HL-60 (cell line): ENCODE measurements around the gene SLC35D2.

ENCODE experiments used
- DNase-seq, 2 experiments: peaks; one replicate each; pipeline ENCODE4 v3.0.0-alpha.2; 2010 to 2020; ENCODE audit warnings: low read depth in 1 of 2, low spot score in 1 of 2
- H3K27ac ChIP-seq: fragments of 250-450 bp; sonication (Bioruptor Pico); replicated peaks from 2 replicates; pipeline ENCODE4 v1.5.1; 2020; ENCODE audit warnings: mild to moderate bottlenecking, moderate library complexity
- H3K27me3 ChIP-seq: fragments of 250-450 bp; sonication (Bioruptor Pico); 2 replicates; pipeline ENCODE4 v1.5.1; 2021; ENCODE audit warnings: mild to moderate bottlenecking, moderate library complexity; ENCODE audit not compliant: insufficient read depth, poor library complexity, severe bottlenecking
- H3K4me3 ChIP-seq: replicated peaks from 2 replicates; pipeline ENCODE4 v1.5.1; 2011; ENCODE audit warnings: mild to moderate bottlenecking, control low read depth, low read length; ENCODE audit not compliant: insufficient read depth
- GABPA ChIP-seq: IDR thresholded peaks from 2 replicates; pipeline ENCODE4 v1.6.1; 2012; ENCODE audit warnings: low read depth
- POLR2AphosphoS5 ChIP-seq: IDR thresholded peaks from 2 replicates; pipeline ENCODE4 v1.6.1; 2012; ENCODE audit warnings: low read depth
- SPI1 ChIP-seq: IDR thresholded peaks from 2 replicates; pipeline ENCODE4 v1.6.1; 2012; ENCODE audit warnings: low read depth, mild to moderate bottlenecking, borderline replicate concordance
- TF ChIP-seq, protein P1 (sequence below): IDR thresholded peaks from one replicate; pipeline ENCODE4 v1.5.1; 2011; ENCODE audit warnings: low read length, control low read depth, inconsistent platforms; ENCODE audit not compliant: insufficient read depth
- TF ChIP-seq, protein P2 (sequence below): IDR thresholded peaks from 2 replicates; pipeline ENCODE4 v1.6.1; 2012; ENCODE audit warnings: low read depth; ENCODE audit not compliant: insufficient replicate concordance

The SLC35D2 gene

DNA sequence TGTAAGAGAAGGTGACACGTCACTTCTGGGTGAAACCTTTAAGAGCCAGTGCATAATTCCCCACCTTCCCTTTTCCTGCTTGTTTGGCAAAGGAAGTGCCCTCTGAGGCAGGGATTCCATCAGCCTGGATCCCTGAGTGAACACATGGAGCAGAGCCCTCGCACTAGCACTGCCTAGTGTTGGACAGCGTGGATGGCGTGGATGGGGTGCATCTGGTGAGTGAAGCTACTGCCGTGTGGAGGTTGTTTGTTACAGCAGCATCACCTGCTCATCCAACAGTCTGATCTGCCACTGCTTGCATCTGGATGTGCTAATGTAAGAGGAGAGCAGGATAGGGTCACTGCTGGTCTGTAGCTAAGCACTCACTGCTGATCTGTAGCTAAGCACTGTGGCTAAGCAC, 35.2 kb downstream of the SLC35D2 start:
- Histone ChIP-seq H3K27ac (no peak overlapping the region), H3K27me3 (no peaks in the 10 kb centered on the region), H3K4me3 (no peak overlapping the region)
- TF ChIP-seq GABPA (no peak), SPI1 (no peak), POLR2AphosphoS5 (no peak)
- TF ChIP-seq, protein P1, sequence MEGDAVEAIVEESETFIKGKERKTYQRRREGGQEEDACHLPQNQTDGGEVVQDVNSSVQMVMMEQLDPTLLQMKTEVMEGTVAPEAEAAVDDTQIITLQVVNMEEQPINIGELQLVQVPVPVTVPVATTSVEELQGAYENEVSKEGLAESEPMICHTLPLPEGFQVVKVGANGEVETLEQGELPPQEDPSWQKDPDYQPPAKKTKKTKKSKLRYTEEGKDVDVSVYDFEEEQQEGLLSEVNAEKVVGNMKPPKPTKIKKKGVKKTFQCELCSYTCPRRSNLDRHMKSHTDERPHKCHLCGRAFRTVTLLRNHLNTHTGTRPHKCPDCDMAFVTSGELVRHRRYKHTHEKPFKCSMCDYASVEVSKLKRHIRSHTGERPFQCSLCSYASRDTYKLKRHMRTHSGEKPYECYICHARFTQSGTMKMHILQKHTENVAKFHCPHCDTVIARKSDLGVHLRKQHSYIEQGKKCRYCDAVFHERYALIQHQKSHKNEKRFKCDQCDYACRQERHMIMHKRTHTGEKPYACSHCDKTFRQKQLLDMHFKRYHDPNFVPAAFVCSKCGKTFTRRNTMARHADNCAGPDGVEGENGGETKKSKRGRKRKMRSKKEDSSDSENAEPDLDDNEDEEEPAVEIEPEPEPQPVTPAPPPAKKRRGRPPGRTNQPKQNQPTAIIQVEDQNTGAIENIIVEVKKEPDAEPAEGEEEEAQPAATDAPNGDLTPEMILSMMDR, result no peak
- TF ChIP-seq, protein P2, sequence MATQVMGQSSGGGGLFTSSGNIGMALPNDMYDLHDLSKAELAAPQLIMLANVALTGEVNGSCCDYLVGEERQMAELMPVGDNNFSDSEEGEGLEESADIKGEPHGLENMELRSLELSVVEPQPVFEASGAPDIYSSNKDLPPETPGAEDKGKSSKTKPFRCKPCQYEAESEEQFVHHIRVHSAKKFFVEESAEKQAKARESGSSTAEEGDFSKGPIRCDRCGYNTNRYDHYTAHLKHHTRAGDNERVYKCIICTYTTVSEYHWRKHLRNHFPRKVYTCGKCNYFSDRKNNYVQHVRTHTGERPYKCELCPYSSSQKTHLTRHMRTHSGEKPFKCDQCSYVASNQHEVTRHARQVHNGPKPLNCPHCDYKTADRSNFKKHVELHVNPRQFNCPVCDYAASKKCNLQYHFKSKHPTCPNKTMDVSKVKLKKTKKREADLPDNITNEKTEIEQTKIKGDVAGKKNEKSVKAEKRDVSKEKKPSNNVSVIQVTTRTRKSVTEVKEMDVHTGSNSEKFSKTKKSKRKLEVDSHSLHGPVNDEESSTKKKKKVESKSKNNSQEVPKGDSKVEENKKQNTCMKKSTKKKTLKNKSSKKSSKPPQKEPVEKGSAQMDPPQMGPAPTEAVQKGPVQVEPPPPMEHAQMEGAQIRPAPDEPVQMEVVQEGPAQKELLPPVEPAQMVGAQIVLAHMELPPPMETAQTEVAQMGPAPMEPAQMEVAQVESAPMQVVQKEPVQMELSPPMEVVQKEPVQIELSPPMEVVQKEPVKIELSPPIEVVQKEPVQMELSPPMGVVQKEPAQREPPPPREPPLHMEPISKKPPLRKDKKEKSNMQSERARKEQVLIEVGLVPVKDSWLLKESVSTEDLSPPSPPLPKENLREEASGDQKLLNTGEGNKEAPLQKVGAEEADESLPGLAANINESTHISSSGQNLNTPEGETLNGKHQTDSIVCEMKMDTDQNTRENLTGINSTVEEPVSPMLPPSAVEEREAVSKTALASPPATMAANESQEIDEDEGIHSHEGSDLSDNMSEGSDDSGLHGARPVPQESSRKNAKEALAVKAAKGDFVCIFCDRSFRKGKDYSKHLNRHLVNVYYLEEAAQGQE, result no peak
- DNase-seq, result no peak

DNA sequence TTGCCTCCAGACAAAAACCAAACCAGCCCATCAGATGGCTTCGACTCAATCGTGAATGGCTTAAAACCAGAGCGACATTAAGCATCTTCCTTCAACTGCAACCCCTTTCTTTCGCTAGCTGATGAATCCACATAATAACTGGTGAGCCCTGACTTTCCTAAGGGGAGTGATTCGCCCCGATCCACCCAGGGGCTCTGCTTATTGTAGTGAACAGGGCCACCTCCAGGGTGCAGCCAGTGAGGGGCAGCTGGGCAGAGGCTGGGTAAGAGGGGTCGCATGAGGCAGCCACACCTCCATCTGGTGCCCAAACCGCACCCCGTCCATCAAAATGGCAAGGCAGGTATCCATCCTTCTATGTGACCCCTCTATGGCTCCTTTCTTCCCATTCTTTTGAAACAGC, 38.0 kb downstream of the SLC35D2 start:
- TF ChIP-seq POLR2AphosphoS5, result no peak
- TF ChIP-seq, protein P2, result no peak
- TF ChIP-seq GABPA, result no peak
- TF ChIP-seq, protein P1, result no peak
- TF ChIP-seq SPI1, result no peak
- Histone ChIP-seq H3K27ac (no peak overlapping the region), H3K4me3 (no peak overlapping the region), H3K27me3 (no peaks in the 10 kb centered on the region)
- no peak for DNase-seq

DNA sequence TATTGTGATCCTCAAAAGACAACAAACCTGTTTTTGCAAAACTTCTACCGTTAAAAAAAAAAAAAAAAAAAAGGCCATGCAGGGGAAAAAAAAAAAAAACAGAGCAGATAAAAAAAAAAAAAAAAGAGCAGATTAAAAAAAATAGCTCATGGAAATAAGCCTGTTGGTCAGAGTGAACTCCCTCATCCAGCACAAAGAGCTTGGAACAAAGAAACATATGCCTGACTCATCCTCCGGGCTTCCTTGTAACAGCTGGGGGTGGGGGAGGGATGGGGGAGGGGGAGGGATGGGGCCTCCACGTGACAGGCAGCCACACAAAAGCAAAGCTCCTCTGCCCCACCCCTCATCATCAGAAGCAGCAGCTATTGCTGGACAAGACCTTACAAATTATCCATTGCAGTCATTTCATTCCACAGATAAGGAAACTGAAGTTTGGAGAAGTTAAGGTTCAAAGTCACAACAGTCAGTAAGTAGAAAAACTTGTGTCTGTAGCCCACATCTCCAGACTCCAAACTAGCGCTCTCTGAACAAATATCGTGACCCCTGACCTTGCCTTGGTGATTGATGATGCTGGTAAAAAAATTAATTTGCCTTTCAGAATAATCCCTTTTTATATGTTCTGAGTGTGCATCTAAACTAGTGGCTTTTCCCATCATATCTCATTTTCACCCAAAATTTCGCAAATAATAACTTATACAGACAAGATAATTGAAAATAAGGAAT, 38.9 kb downstream of the SLC35D2 start:
- Histone ChIP-seq H3K27me3 (no peaks in the 10 kb centered on the region), H3K4me3 (no peak overlapping the region), H3K27ac (no peak overlapping the region)
- DNase-seq, result peak in 1 of 2 experiments; percentile 11
- TF ChIP-seq, protein P1, result no peak
- TF ChIP-seq GABPA, result no peak
- TF ChIP-seq, protein P2, result no peak
- TF ChIP-seq SPI1, result no peak
- TF ChIP-seq POLR2AphosphoS5, result no peak
